GM23248 (cell line): Measurements from ENCODE around the gene SMIM44. TPM values are rescaled to one million over a fixed set of nuclear protein-coding genes. Genes with fewer than 3 reads are reported as not detected.

Experiments
- DNase-seq: peaks from one replicate; pipeline ENCODE4 v3.0.0-alpha.2; 2015
- H2AFZ ChIP-seq: fragments of 200-600 bp; sonication (generic); 2 replicates; pipeline ENCODE4 v1.6.1; 2016; ENCODE audit warnings: antibody characterized with exemption
- H3F3A ChIP-seq: fragments of 200-600 bp; sonication (generic); 2 replicates; pipeline ENCODE4 v1.6.1; 2016; ENCODE audit warnings: mild to moderate bottlenecking, antibody characterized with exemption, mixed run types; ENCODE audit not compliant: insufficient read depth
- H3K27ac ChIP-seq: fragments of 200-600 bp; sonication (generic); 2 replicates; pipeline ENCODE4 v1.5.1; 2016; ENCODE audit warnings: mild to moderate bottlenecking
- H3K27me3 ChIP-seq: fragments of 200-600 bp; sonication (generic); replicated peaks from 2 replicates; pipeline ENCODE4 v1.6.1; 2016; ENCODE audit warnings: mild to moderate bottlenecking; ENCODE audit not compliant: insufficient read depth
- H3K36me3 ChIP-seq: fragments of 200-600 bp; sonication (generic); 2 replicates; pipeline ENCODE4 v1.6.1; 2016; ENCODE audit warnings: low read depth, mild to moderate bottlenecking
- H3K4me1 ChIP-seq: fragments of 200-600 bp; sonication (generic); 2 replicates; pipeline ENCODE4 v1.6.1; 2016; ENCODE audit warnings: mild to moderate bottlenecking; ENCODE audit not compliant: insufficient read depth
- H3K4me2 ChIP-seq: fragments of 200-600 bp; sonication (generic); one replicate; pipeline ENCODE4 v1.6.1; 2016; ENCODE audit warnings: mild to moderate bottlenecking; ENCODE audit not compliant: unreplicated experiment
- H3K4me3 ChIP-seq: fragments of 200-600 bp; sonication (generic); 2 replicates; pipeline ENCODE4 v1.5.1; 2016; ENCODE audit warnings: mild to moderate bottlenecking
- H3K79me2 ChIP-seq: fragments of 200-600 bp; sonication (generic); 2 replicates; pipeline ENCODE4 v1.6.1; 2016; ENCODE audit warnings: mild to moderate bottlenecking; ENCODE audit not compliant: insufficient read depth
- H3K9ac ChIP-seq: fragments of 200-600 bp; sonication (generic); 2 replicates; pipeline ENCODE4 v1.6.1; 2016; ENCODE audit warnings: mild to moderate bottlenecking
- H3K9me2 ChIP-seq: fragments of 200-600 bp; sonication (generic); 2 replicates; pipeline ENCODE4 v1.6.1; 2016; ENCODE audit warnings: mixed run types, mild to moderate bottlenecking, moderate library complexity; ENCODE audit not compliant: insufficient read depth
- H3K9me3 ChIP-seq: fragments of 200-600 bp; sonication (generic); one replicate; pipeline ENCODE4 v1.6.1; 2017; ENCODE audit warnings: low read depth
- H4K20me1 ChIP-seq: fragments of 200-600 bp; sonication (generic); 2 replicates; pipeline ENCODE4 v1.6.0; 2016; ENCODE audit not compliant: insufficient read depth
- EZH2 ChIP-seq: fragments of 200-600 bp; sonication (generic); IDR thresholded peaks from 2 replicates; pipeline ENCODE4 v1.6.1; 2018; ENCODE audit warnings: antibody characterized with exemption, mild to moderate bottlenecking; ENCODE audit not compliant: insufficient read depth, poor library complexity, severe bottlenecking
- WGBS, 2 experiments: methylation state at CpG; one replicate each; pipeline ENCODE4 v1.1.6; 2015 to 2017; ENCODE audit warnings: low lambda C conversion rate in 2 of 2, low coverage in 1 of 2; ENCODE audit errors: missing lambda C conversion rate in 2 of 2; 5-methylcytosine and 5-hydroxymethylcytosine counted together
- in situ Hi-C: fragments of 300-500 bp; cut with MboI; formaldehyde crosslinking; loops from 2 replicates; pipeline ENCODE4 v1.15.0; 2020
- polyA plus RNA-seq: library from polyadenylated mRNA; unstranded; fragments of >200 nt; fragmentation: Nextera tagmentation; extraction: Ambion mirVana; gene quantifications from 2 replicates; pipeline ENCODE4 v1.2.1, GENCODE V29; 2016
- small RNA-seq: library from RNA; depleted of rRNA; stranded (forward); fragments of <200 nt; gene quantifications from one replicate; pipeline ENCODE3, GENCODE V24; 2014; ENCODE audit warnings: low read depth, low replicate concordance
- total RNA-seq: library from RNA; depleted of rRNA; stranded (reverse); fragments of >200 nt; shearing (Covaris generic); gene quantifications from 2 replicates; pipeline ENCODE4 v1.2.3, GENCODE V29; 2014; rRNA removed

Gene SMIM44
- total and polyA plus RNA-seq, 2 experiments from 2014 or later = not detected

DNA sequence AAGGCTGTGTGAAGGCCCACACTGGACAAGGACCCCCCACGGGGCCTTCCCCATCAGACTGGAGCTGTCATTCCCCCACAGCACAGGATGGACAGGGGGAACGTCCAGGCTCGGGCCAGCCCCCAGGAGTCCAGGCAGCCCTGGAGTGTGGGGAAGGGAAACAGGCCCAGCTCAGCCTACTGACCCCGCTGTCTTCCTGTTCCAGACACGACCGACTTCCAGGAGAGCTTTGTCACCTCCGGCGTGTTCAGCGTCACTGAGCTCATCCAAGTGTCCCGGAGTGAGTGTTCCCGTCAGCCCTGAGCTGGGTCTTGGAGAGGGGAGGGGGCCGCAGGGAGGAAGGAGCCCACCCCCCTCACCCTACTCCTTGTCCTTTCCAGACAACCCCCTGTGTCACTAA lies 49.9 kb downstream of the SMIM44 start:
- WGBS, 2 experiments = 89 to 91% methylated on average over 12 of the region's 12 CpGs
- H3K9ac ChIP-seq = no peak overlapping the region
- in situ Hi-C loops = no loop called here
- no peak overlapping the region for H3K4me3 ChIP-seq
- H3K9me2 ChIP-seq = no peaks in the 10 kb centered on the region
- DNase-seq = no peak
- peaks cover 22% of the 10 kb centered on the region for H3K36me3 ChIP-seq
- no peaks in the 10 kb centered on the region for H3K27me3 ChIP-seq
- TF ChIP-seq EZH2 = no peak
- H3K4me1 ChIP-seq = peaks cover 21% of the 10 kb centered on the region
- no peaks in the 10 kb centered on the region for H4K20me1 ChIP-seq
- peaks cover 63% of the 10 kb centered on the region for H3K79me2 ChIP-seq
- H3K27ac ChIP-seq = no peak overlapping the region
- H3F3A ChIP-seq = peaks cover 26% of the 10 kb centered on the region
- H3K9me3 ChIP-seq = no peaks in the 10 kb centered on the region
- no peak overlapping the region for H2AFZ ChIP-seq
- H3K4me2 ChIP-seq = no peak overlapping the region

Small RNAs within 50 kb of the gene (small RNA-seq; reads per million reads assigned to genes)
- not detected for gene RF00212

Other genes with a start within 250 kb of the SMIM44 start
- 50.4 and 51.9 TPM in 2 replicates for gene NFIC, start 116.9 kb downstream of the SMIM44 start, total RNA-seq
- 106 and 108 TPM in 2 replicates for gene NFIC, start 116.9 kb downstream of the SMIM44 start, polyA plus RNA-seq
- not detected in 2 replicates for gene SMIM24, start 2.9 kb downstream of the SMIM44 start, total RNA-seq
- not detected in 2 replicates for gene SMIM24, start 2.9 kb downstream of the SMIM44 start, polyA plus RNA-seq
- gene DOHH, start 17.2 kb upstream of the SMIM44 start, total RNA-seq = 17.5 and 20.4 TPM in 2 replicates
- gene DOHH, start 17.2 kb upstream of the SMIM44 start, polyA plus RNA-seq = 15.0 and 16.9 TPM in 2 replicates
- 36.5 and 61.3 TPM in 2 replicates for gene FZR1, start 22.9 kb upstream of the SMIM44 start, total RNA-seq
- 32.3 and 38.4 TPM in 2 replicates for gene FZR1, start 22.9 kb upstream of the SMIM44 start, polyA plus RNA-seq
- gene TEKTIP1, start 55.7 kb upstream of the SMIM44 start, total RNA-seq = not detected in 2 replicates
- 0.33 TPM in 1 of 2 replicates, not detected in the other for gene TEKTIP1, start 55.7 kb upstream of the SMIM44 start, polyA plus RNA-seq
- 67.9 and 73.9 TPM in 2 replicates for gene MFSD12, start 74.1 kb upstream of the SMIM44 start, total RNA-seq
- gene MFSD12, start 74.1 kb upstream of the SMIM44 start, polyA plus RNA-seq = 23.0 and 23.1 TPM in 2 replicates
- gene HMG20B, start 89.5 kb upstream of the SMIM44 start, total RNA-seq = 105 and 112 TPM in 2 replicates
- 83.9 and 87.7 TPM in 2 replicates for gene HMG20B, start 89.5 kb upstream of the SMIM44 start, polyA plus RNA-seq
- 0.13 TPM in 1 of 2 replicates, not detected in the other for gene GIPC3, start 102.0 kb upstream of the SMIM44 start, total RNA-seq
- 0.06 TPM in 1 of 2 replicates, not detected in the other for gene GIPC3, start 102.0 kb upstream of the SMIM44 start, polyA plus RNA-seq
- gene TBXA2R, start 123.4 kb upstream of the SMIM44 start, total RNA-seq = 0.76 TPM in 1 of 2 replicates, not detected in the other
- 1.9 and 2.6 TPM in 2 replicates for gene TBXA2R, start 123.4 kb upstream of the SMIM44 start, polyA plus RNA-seq
- 29.1 and 39.0 TPM in 2 replicates for gene CACTIN, start 143.3 kb upstream of the SMIM44 start, total RNA-seq
- gene CACTIN, start 143.3 kb upstream of the SMIM44 start, polyA plus RNA-seq = 6.9 and 8.7 TPM in 2 replicates
- gene PIP5K1C, start 217.0 kb upstream of the SMIM44 start, total RNA-seq = 34.0 and 43.1 TPM in 2 replicates
- 31.2 and 33.5 TPM in 2 replicates for gene PIP5K1C, start 217.0 kb upstream of the SMIM44 start, polyA plus RNA-seq
- not detected in 2 replicates for gene TJP3, start 224.9 kb upstream of the SMIM44 start, total RNA-seq
- gene TJP3, start 224.9 kb upstream of the SMIM44 start, polyA plus RNA-seq = not detected in 2 replicates